IMR-90 (cell line): ENCODE results near the gene COL4A1. TPM values are rescaled to one million over a fixed set of nuclear protein-coding genes. Genes with fewer than 3 reads are reported as not detected.

Experiments used
- ATAC-seq: fragments of 200-7000 bp; cut with Tn5 transposase; 2 replicates; pipeline ENCODE4 v1.9.1; 2020; ENCODE audit warnings: low read depth, mild to moderate bottlenecking, moderate library complexity
- BruUV-seq: library from RNA; stranded (reverse); fragments of 400-500 nt; replicated peaks from 2 replicates; lab custom pipeline; 2021; lab: Mats Ljungman, UMichigan
- CTCF ChIA-PET: fragments of 300-600 bp; formaldehyde crosslinking; extraction: SDS; loops from one replicate; lab custom pipeline; 2021; ENCODE audit warnings: antibody characterized with exemption; lab: Yijun Ruan, JAX
- POLR2A ChIA-PET: fragments of 300-600 bp; sonication (Branson Sonifier 250); formaldehyde crosslinking; loops from one replicate; lab custom pipeline; 2022; ENCODE audit warnings: antibody characterized with exemption; ENCODE audit not compliant: unreplicated experiment; lab: Charles Lee
- DNase-seq: peaks from one replicate; pipeline ENCODE4 v3.0.0; 2013
- H2AFZ ChIP-seq: replicated peaks from 2 replicates; pipeline ENCODE3; 2013; ENCODE audit warnings: low read length, mild to moderate bottlenecking; ENCODE audit not compliant: poor library complexity
- H2AK5ac ChIP-seq: 2 replicates; pipeline ENCODE4 v1.6.1; 2013; ENCODE audit warnings: low read depth, low read length, inconsistent platforms
- H2AK9ac ChIP-seq: replicated peaks from 2 replicates; pipeline ENCODE3; 2013; ENCODE audit warnings: mild to moderate bottlenecking, low read depth, low read length, moderate library complexity; ENCODE audit not compliant: poor library complexity
- H2BK120ac ChIP-seq: 2 replicates; pipeline ENCODE4 v1.6.1; 2013; ENCODE audit warnings: low read depth, low read length, inconsistent platforms
- H2BK15ac ChIP-seq: 3 replicates; pipeline ENCODE4 v1.6.1; 2013; ENCODE audit warnings: low read depth, low read length, inconsistent platforms
- H2BK20ac ChIP-seq: 2 replicates; pipeline ENCODE4 v1.6.1; 2013; ENCODE audit warnings: low read depth, mild to moderate bottlenecking, inconsistent platforms, low read length, moderate library complexity
- H2BK5ac ChIP-seq: 2 replicates; pipeline ENCODE4 v1.6.1; 2013; ENCODE audit warnings: mild to moderate bottlenecking, low read depth, low read length, inconsistent platforms; ENCODE audit not compliant: poor library complexity, severe bottlenecking
- H3K14ac ChIP-seq: replicated peaks from 2 replicates; pipeline ENCODE4 v1.6.1; 2013; ENCODE audit warnings: low read depth, low read length, inconsistent platforms
- H3K18ac ChIP-seq: 2 replicates; pipeline ENCODE4 v1.6.1; 2013; ENCODE audit warnings: low read depth, low read length, control low read depth
- H3K23ac ChIP-seq: 2 replicates; pipeline ENCODE4 v1.6.1; 2013; ENCODE audit warnings: low read depth, low read length, inconsistent platforms
- H3K27ac ChIP-seq: 2 replicates; pipeline ENCODE4 v1.5.1; 2013; ENCODE audit warnings: mild to moderate bottlenecking, control low read depth, low read length; ENCODE audit not compliant: insufficient read depth
- H3K27me3 ChIP-seq: 2 replicates; pipeline ENCODE4 v1.6.1; 2013; ENCODE audit warnings: low read length; ENCODE audit not compliant: control insufficient read depth, insufficient read depth
- H3K36me3 ChIP-seq: 2 replicates; pipeline ENCODE4 v1.6.1; 2013; ENCODE audit warnings: low read length, mixed read lengths; ENCODE audit not compliant: control insufficient read depth, insufficient read depth
- H3K4ac ChIP-seq: 2 replicates; pipeline ENCODE4 v1.6.1; 2013; ENCODE audit warnings: low read depth, low read length, inconsistent platforms
- H3K4me1 ChIP-seq: 2 replicates; pipeline ENCODE4 v1.6.1; 2013; ENCODE audit warnings: low read length, mixed read lengths; ENCODE audit not compliant: control insufficient read depth, insufficient read depth
- H3K4me2 ChIP-seq: 2 replicates; pipeline ENCODE4 v1.6.1; 2013; ENCODE audit warnings: low read depth, mild to moderate bottlenecking, control low read depth, low read length, moderate library complexity
- H3K4me3 ChIP-seq: 2 replicates; pipeline ENCODE4 v1.5.1; 2013; ENCODE audit warnings: low read depth, mild to moderate bottlenecking, control low read depth, low read length, moderate library complexity; ENCODE audit not compliant: insufficient read depth
- H3K56ac ChIP-seq: 2 replicates; pipeline ENCODE4 v1.6.1; 2013; ENCODE audit warnings: low read length, inconsistent platforms; ENCODE audit not compliant: insufficient read depth; ENCODE audit errors: extremely low read depth
- H3K79me1 ChIP-seq, 2 experiments: 2 replicates each; pipeline ENCODE4 v1.6.1; 2013; ENCODE audit warnings: low read length in 2 of 2, inconsistent platforms in 1 of 2, low read depth in 1 of 2
- H3K9ac ChIP-seq: 2 replicates; pipeline ENCODE4 v1.6.1; 2013; ENCODE audit warnings: low read depth, low read length, control low read depth
- H3K9me1 ChIP-seq: 2 replicates; pipeline ENCODE4 v1.6.1; 2013; ENCODE audit warnings: low read length, inconsistent platforms; ENCODE audit not compliant: insufficient read depth
- H3K9me3 ChIP-seq: 2 replicates; pipeline ENCODE4 v1.6.1; 2013; ENCODE audit warnings: low read length; ENCODE audit not compliant: control insufficient read depth, insufficient read depth
- H4K20me1 ChIP-seq: 2 replicates; pipeline ENCODE4 v1.6.1; 2013; ENCODE audit warnings: low read length, inconsistent platforms; ENCODE audit not compliant: insufficient read depth
- H4K5ac ChIP-seq: 2 replicates; pipeline ENCODE4 v1.6.1; 2013; ENCODE audit warnings: mild to moderate bottlenecking, low read depth, low read length, control low read depth
- H4K8ac ChIP-seq, 2 experiments: 2 replicates each; pipeline ENCODE4 v1.6.1; 2013; ENCODE audit warnings: low read depth in 2 of 2, low read length in 2 of 2, control low read depth in 1 of 2, inconsistent platforms in 1 of 2
- H4K91ac ChIP-seq: 2 replicates; pipeline ENCODE4 v1.6.1; 2013; ENCODE audit warnings: low read depth, low read length, inconsistent platforms; ENCODE audit not compliant: insufficient read depth
- MAFK ChIP-seq: IDR thresholded peaks from 2 replicates; pipeline ENCODE4 v1.6.1; 2012; ENCODE audit warnings: low read depth, low read length, improper control_type of control experiment
- MAZ ChIP-seq: IDR thresholded peaks from 2 replicates; pipeline ENCODE4 v1.6.1; 2012; ENCODE audit warnings: low read depth, mild to moderate bottlenecking, low read length, improper control_type of control experiment, moderate library complexity, borderline replicate concordance
- POLR2A ChIP-seq: IDR thresholded peaks from 2 replicates; pipeline ENCODE4 v1.6.1; 2012; ENCODE audit warnings: mild to moderate bottlenecking, low read depth, low read length
- RFX5 ChIP-seq: IDR thresholded peaks from 2 replicates; pipeline ENCODE4 v1.8.0; 2012; ENCODE audit warnings: low read depth, mild to moderate bottlenecking, low read length, moderate library complexity
- SMC3 ChIP-seq: fragments of 150-350 bp; IDR thresholded peaks from 2 replicates; pipeline ENCODE4 v1.6.1; 2016; ENCODE audit warnings: low read depth, mild to moderate bottlenecking, antibody characterized with exemption, low read length, moderate library complexity
- WGBS, 2 experiments: methylation state at CpG; one replicate each; pipeline versions ENCODE4 v1.1.5 to v1.1.7; 2013; ENCODE audit warnings: missing lambda C conversion rate in 2 of 2; ENCODE audit not compliant: insufficient read length in 1 of 2; ENCODE audit errors: extremely low coverage in 2 of 2; 5-methylcytosine and 5-hydroxymethylcytosine counted together
- dilution Hi-C: fragments of 300-500 bp; cut with HindIII; formaldehyde crosslinking; loops from one replicate; pipeline ENCODE4 v1.14.3; 2018; ENCODE audit warnings: low sequenced_read_pairs; ENCODE audit not compliant: unreplicated experiment
- in situ Hi-C: fragments of 300-500 bp; cut with MboI; formaldehyde crosslinking; loops from 3 replicates; pipeline ENCODE4 v1.14.3; 2019; ENCODE audit warnings: low sequenced_read_pairs, inconsistent platforms, mixed read lengths
- intact Hi-C: fragments of 100-400 bp; cut with micrococcal nuclease; formaldehyde crosslinking; loops from 2 replicates; pipeline ENCODE4 v1.10.0; 2022
- polyA plus RNA-seq, 3 experiments: library from polyadenylated mRNA; depleted of rRNA; stranded (reverse); fragments of >200 nt; gene quantifications; 2 replicates each; pipeline ENCODE4 v1.2.3, GENCODE V29; 2012; ENCODE audit warnings: low replicate concordance in 1 of 3
- total RNA-seq: library from RNA; depleted of rRNA; stranded (reverse); fragments of >200 nt; gene quantifications from 2 replicates; pipeline ENCODE4 v1.2.3, GENCODE V29; 2012

COL4A1 gene
- total and polyA plus RNA-seq, 2 of the 4 experiments (the other 2 are of a cell fraction), result 230 to 337 TPM

GRCh38 chr13:110338441-110339101 lies 31.6 kb upstream of the COL4A1 start:
- peaks cover 14% of the 10 kb centered on the region for H3K36me3 ChIP-seq
- H3K4me3 ChIP-seq, result no peak overlapping the region
- H3K9me3 ChIP-seq, result no peaks in the 10 kb centered on the region
- H4K20me1 ChIP-seq, result peaks cover 45% of the 10 kb centered on the region
- H3K79me1 ChIP-seq, result peaks cover 40 to 97% of the 10 kb centered on the region in 2 experiments
- H2BK5ac ChIP-seq, result peak overlapping the region; percentile 96
- peaks cover 56% of the 10 kb centered on the region for H3K9me1 ChIP-seq
- peak overlapping the region; percentile 87; the same call in 2 of the 3 replicates for H2BK15ac ChIP-seq
- H3K27ac ChIP-seq, result peak overlapping the region; percentile 88
- DNase-seq, result peak; percentile 75
- H4K8ac ChIP-seq, result peak overlapping the region; percentile 95 to 96
- peak overlapping the region; percentile 56 for H3K4me2 ChIP-seq
- no peak for TF ChIP-seq MAFK
- peak; percentile 25; the same call in 1 of the 2 replicates for TF ChIP-seq POLR2A
- TF ChIP-seq SMC3, result no peak
- TF ChIP-seq MAZ, result 0 out of 2 replicates have a peak, but pooled peaks have one; percentile 21
- no peak for TF ChIP-seq RFX5
- intact Hi-C loops, result no loop called here
- peak overlapping the region; percentile 94 for H2BK20ac ChIP-seq
- peak overlapping the region; percentile 83 for H4K5ac ChIP-seq
- H3K4ac ChIP-seq, result peak overlapping the region; percentile 99
- peak overlapping the region; percentile 95 for H2AK5ac ChIP-seq
- dilution Hi-C loops, result no loop called here
- BruUV-seq, result no TSS peak
- peak overlapping the region; percentile 98 for H2BK120ac ChIP-seq
- peak overlapping the region; percentile 82 for H3K9ac ChIP-seq
- H3K18ac ChIP-seq, result peak overlapping the region; percentile 78
- peak overlapping the region; percentile 99 for H3K14ac ChIP-seq
- peak; percentile 18 for ATAC-seq
- CTCF ChIA-PET, result interaction anchor here (0.5 kb wide), 1 partner anchor 16 kb away, joined by 3 read pairs; no protein-coding TSS in a partner anchor
- H3K4me1 ChIP-seq, result peaks cover 64% of the 10 kb centered on the region
- in situ Hi-C loops, result no loop called here
- peak overlapping the region; percentile 81 for H2AK9ac ChIP-seq
- peak overlapping the region; percentile 74 for H2AFZ ChIP-seq
- no peaks in the 10 kb centered on the region for H3K27me3 ChIP-seq
- WGBS, 2 experiments, result 8% methylated on average over 5 of the region's 13 CpGs; no CpG with 5 or more reads in 1 of the 2 experiments
- peak overlapping the region; percentile 99 for H4K91ac ChIP-seq
- POLR2A ChIA-PET, result interaction anchor here (0.8 to 1.1 kb wide), 3 partner anchors 26 to 38 kb away, joined by 3 to 5 read pairs (median 4); partner anchors contain the start of gene COL4A1
- H3K56ac ChIP-seq, result peak overlapping the region; percentile 79
- peak overlapping the region; percentile 88 for H3K23ac ChIP-seq
